GM18498 (cell line): ENCODE results near the gene UBB.

Experiments used
- ATAC-seq: cut with Tn5 transposase; IDR thresholded peaks from one replicate; pipeline ENCODE4 v1.9.1; 2021; ENCODE audit warnings: mild to moderate bottlenecking, moderate library complexity; ENCODE audit not compliant: unreplicated experiment

The UBB gene

GRCh38 chr17:16417896-16418684 lies 37.2 kb downstream of the UBB start:
- no peak for ATAC-seq

DNA sequence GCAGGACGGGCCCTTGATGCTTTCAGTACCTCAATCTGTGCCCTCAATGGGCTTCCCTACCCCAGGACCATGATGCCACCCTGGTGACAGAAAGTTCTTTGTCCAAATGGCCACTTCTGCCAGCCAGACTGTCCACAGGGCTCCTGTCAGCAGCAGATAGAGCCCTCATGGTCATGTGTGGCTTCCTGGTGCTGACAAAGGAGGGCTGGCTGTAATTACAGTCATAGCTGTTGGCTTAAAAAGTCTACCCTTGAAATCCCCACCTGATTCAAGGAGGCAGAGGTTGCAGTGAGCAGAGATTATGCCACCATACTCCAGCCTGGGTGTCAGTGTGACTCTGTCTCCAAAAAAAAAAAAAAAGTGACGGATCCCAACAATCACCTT lies 37.8 kb downstream of the UBB start:
- no peak for ATAC-seq

- ATAC-seq, result peak; percentile 40
These were observed 38.4 kb downstream of the UBB start for GRCh38 chr17:16419074-16419928.

DNA sequence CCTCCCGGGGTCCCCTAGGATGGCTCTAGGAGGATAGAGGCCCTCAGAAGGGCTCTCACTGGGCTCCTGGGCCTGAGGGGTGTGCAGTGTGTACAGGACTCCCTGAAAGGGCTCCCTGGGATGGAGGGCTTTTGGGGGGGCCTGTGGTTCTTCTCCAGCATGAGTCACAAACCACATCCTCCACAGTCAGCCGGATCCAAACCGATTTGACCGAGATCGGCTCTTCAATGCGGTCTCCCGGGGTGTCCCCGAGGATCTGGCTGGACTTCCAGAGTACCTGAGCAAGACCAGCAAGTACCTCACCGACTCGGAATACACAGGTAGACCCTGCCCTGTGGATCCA lies 39.0 kb downstream of the UBB start:
- ATAC-seq, result no peak

DNA sequence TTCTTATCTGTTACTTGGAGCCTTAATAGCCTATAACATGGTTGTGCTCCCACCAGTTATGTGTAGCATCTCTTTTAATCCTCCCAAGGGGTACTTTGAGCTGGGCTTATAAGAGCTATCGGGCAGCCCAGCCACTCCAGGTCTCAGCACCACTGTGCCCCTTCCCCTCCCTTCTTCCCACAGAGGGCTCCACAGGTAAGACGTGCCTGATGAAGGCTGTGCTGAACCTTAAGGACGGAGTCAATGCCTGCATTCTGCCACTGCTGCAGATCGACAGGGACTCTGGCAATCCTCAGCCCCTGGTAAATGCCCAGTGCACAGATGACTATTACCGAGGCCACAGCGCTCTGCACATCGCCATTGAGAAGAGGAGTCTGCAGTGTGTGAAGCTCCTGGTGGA lies 41.5 kb downstream of the UBB start:
- ATAC-seq, result no peak

GRCh38 chr17:16423226-16423872 lies 42.5 kb downstream of the UBB start:
- no peak for ATAC-seq

GRCh38 chr17:16425202-16425601 lies 44.3 kb downstream of the UBB start:
- no peak for ATAC-seq

GRCh38 chr17:16425698-16426659 lies 45.1 kb downstream of the UBB start:
- ATAC-seq, result no peak

- no peak for ATAC-seq
These were observed 46.1 kb downstream of the UBB start for GRCh38 chr17:16427020-16427419.

DNA sequence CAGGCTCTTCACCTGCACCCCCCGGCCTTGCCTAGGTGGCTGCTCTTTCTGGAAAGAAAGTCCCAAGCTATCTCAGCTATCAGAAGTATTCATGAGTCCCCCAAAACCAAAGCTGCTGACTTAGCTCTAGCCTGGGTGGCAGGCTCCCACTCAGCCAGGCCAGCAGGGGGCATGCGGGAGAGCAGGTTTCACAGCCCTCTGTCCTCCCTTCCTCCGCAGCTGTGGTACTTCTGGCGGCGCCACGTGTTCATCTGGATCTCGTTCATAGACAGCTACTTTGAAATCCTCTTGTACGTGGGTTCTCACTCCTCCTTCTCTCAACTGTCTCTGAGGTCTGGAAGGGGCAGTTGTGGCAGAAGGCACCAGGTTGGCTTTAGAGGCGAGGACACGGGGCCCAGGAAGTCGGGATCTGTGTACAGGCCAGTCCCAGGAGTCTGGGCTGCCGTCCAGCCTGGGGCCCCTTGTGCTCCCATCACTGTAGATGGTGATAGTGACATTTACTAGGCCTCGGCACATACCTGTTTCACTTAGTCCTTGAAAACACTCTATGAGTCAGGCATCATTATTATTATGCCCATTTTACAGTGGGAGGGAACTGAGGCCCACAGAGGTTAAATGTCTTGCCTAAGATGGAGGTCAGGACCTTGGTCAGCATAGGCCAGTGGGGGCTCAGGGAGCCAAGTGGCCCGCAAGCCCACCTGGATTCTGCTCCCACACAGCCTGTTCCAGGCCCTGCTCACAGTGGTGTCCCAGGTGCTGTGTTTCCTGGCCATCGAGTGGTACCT lies 47.4 kb downstream of the UBB start:
- no peak for ATAC-seq

GRCh38 chr17:16429083-16429482 lies 48.2 kb downstream of the UBB start:
- ATAC-seq, result no peak

GRCh38 chr17:16430650-16431049 lies 49.8 kb downstream of the UBB start:
- ATAC-seq, result no peak

- ATAC-seq, result no peak
These were observed 51.1 kb downstream of the UBB start for GRCh38 chr17:16432017-16432416.
